ENCODE data around the gene TBCD. TPM values are rescaled to one million over a fixed set of nuclear protein-coding genes. Genes with fewer than 3 reads are reported as not detected.

The TBCD gene
- total RNA-seq, 1 donor from 2014 or later, result 118 TPM

DNA sequence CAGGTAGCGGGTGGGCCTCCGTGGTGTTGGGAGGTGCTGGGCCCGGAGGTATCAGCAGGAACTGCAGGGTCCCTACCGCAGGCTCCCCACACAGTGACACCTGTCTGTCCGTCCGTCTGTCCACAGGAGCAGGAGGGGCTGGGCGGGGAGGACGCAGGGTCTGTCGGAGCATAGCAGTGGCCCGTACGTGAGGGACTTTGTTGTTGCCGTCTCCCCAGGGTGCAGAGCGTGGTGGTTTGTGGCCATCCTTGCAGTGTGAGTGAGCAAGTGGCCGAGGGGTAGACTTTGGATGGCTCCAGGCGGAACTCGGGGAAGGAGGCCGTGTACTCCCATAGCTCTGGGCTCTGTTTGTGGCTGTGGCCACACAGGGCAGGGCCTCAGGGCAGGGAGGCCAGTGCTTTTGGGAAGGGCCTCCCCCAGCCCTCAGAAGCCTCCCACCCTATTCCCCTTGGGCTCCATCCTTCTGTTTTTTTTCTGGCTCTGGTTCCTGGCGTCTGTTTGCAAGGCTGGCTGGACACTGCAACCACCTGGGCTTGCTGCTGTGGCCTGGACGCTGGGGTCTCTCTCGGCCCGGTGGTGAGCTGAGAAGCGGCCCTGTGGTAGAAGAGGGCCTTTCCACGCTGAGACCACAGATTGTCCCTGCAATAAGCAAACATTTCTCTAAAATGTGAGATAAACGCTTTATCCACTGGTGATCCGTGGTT is 128.9 kb downstream of the TBCD start:
- TF ChIP-seq, protein P1, sequence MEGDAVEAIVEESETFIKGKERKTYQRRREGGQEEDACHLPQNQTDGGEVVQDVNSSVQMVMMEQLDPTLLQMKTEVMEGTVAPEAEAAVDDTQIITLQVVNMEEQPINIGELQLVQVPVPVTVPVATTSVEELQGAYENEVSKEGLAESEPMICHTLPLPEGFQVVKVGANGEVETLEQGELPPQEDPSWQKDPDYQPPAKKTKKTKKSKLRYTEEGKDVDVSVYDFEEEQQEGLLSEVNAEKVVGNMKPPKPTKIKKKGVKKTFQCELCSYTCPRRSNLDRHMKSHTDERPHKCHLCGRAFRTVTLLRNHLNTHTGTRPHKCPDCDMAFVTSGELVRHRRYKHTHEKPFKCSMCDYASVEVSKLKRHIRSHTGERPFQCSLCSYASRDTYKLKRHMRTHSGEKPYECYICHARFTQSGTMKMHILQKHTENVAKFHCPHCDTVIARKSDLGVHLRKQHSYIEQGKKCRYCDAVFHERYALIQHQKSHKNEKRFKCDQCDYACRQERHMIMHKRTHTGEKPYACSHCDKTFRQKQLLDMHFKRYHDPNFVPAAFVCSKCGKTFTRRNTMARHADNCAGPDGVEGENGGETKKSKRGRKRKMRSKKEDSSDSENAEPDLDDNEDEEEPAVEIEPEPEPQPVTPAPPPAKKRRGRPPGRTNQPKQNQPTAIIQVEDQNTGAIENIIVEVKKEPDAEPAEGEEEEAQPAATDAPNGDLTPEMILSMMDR (IDR thresholded peaks at IDR 0.05; ENCODE audit: partially characterized antibody, unreplicated experiment), result no peak
- Mint-ChIP-seq H3K27ac (ENCODE audit: unreplicated experiment) (peak overlapping the region; percentile 86), H3K27me3 (ENCODE audit: unreplicated experiment) (peaks cover 14% of the 10 kb centered on the region), H3K4me3 (ENCODE audit: unreplicated experiment) (peak overlapping the region; percentile 52), H3K4me1 (ENCODE audit: low read depth, unreplicated experiment) (peaks cover 52% of the 10 kb centered on the region), H3K36me3 (ENCODE audit: unreplicated experiment) (peaks cover 10% of the 10 kb centered on the region), H3K9me3 (ENCODE audit: unreplicated experiment) (peaks cover 18% of the 10 kb centered on the region)
- DNase-seq, result no peak

DNA sequence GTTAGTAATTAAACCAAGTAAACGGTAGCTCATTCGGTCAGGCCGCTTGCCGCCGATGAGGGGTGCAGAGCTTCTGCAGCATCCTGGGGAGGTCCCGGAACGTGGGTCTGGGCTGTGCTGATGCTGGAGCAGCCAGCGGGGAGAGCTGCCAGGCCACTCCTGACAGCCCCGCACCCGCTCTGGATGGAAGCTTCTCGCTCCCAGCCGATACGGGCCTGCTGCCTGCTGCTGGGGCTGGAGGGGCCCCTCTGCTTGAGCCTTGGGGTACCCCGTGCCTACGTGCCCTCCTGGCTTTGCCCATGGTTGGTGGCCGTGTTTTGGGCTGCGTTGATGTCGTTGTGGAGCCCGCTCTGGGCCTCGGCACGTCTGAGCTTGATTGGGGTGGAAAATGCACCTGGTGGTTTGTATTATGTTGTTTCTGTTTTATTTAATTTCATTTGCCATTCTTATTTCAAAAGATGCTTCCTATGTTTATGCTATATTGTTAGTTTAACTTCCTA is 129.5 kb downstream of the TBCD start:
- TF ChIP-seq, protein P1 (IDR thresholded peaks at IDR 0.05; ENCODE audit: partially characterized antibody, unreplicated experiment), result no peak
- Mint-ChIP-seq H3K27me3 (ENCODE audit: unreplicated experiment) (peaks cover 14% of the 10 kb centered on the region), H3K27ac (ENCODE audit: unreplicated experiment) (peak overlapping the region; percentile 87), H3K4me3 (ENCODE audit: unreplicated experiment) (no peak overlapping the region), H3K4me1 (ENCODE audit: low read depth, unreplicated experiment) (peaks cover 54% of the 10 kb centered on the region), H3K36me3 (ENCODE audit: unreplicated experiment) (peaks cover 10% of the 10 kb centered on the region), H3K9me3 (ENCODE audit: unreplicated experiment) (peaks cover 18% of the 10 kb centered on the region)
- no peak for DNase-seq

DNA sequence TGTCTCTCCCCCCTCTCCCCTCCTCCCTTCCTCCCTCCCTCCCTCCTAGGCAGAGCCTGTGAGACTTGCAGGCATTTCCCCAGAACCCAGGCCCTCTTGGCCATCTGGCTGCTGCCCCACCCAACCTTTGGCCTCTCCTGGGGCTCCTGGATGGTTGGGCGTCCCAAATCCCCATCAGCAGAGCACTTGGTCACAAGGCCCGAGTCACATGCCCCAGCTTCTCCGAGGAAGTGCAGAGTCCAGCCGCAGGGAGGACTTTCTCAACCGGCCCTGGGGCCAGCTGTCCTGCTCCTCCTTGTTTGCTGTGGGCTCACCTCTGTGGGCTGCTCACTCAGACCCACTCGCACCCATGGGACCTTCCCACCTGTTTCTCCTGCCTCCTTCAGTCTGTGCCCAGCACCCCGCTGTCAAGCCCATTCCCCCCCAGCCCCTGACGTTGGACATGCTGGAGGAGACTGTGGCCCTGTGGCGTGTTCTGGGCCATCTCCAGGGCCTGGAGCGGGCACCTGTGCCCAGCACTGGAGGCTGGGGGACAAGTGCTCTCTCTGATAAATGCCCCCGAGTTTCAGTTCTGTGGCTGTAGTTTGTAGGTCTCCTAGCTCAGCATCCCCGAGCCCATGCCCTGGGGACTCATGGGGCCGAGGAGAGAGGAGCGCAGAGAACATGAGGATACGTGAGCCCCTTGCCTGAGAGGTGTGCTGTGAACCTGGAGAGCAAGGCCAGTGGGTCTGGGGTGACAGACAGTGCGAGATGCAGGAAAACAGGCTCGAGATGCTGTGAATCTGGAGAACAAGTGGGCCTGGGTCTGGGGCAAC is 130.2 kb downstream of the TBCD start:
- Mint-ChIP-seq H3K27ac (ENCODE audit: unreplicated experiment) (peak overlapping the region; percentile 87), H3K9me3 (ENCODE audit: unreplicated experiment) (peaks cover 20% of the 10 kb centered on the region), H3K4me3 (ENCODE audit: unreplicated experiment) (peak overlapping the region; percentile 36), H3K4me1 (ENCODE audit: low read depth, unreplicated experiment) (peaks cover 54% of the 10 kb centered on the region), H3K36me3 (ENCODE audit: unreplicated experiment) (peaks cover 10% of the 10 kb centered on the region), H3K27me3 (ENCODE audit: unreplicated experiment) (peaks cover 15% of the 10 kb centered on the region)
- TF ChIP-seq, protein P1 (IDR thresholded peaks at IDR 0.05; ENCODE audit: partially characterized antibody, unreplicated experiment), result no peak
- DNase-seq, result no peak

DNA sequence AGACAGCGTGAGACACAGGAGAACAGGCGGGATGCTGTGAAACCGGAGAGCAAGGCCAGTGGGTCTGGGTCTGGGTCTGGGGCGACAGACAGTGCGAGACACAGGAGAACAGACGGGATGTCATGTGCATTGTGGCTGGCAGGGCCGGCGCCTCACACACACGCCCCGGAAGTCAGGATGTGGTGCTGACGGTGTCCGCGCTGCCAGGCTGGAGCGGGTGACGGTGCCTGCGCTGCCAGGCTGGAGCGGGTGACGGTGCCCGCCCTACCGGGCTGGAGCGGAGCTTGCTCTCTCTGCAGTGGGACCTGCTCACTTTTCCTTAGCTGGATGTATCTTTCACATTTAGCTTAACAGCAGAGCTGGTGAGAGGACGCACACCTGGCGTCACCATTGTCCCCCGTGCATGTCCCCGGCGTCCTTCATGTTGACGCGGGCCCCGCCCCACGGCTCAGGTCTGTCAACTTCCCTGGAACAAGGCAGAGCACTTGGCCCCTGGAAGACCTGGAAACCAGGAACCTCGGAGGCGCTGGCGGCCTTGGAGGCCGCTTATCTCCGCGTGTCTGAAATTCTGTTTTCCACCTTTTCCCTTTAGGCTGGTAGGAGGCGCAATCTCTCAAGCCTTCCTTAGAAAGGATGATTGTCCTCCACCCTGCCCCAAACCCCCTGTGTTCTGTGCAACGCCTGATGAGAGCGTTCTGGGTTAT is 131.0 kb downstream of the TBCD start:
- peaks cover 20% of the 10 kb centered on the region for H3K27me3 Mint-ChIP-seq (ENCODE audit: unreplicated experiment)
- TF ChIP-seq, protein P1 (IDR thresholded peaks at IDR 0.05; ENCODE audit: partially characterized antibody, unreplicated experiment), result no peak
- peak overlapping the region; percentile 87 for H3K27ac Mint-ChIP-seq (ENCODE audit: unreplicated experiment)
- peaks cover 25% of the 10 kb centered on the region for H3K9me3 Mint-ChIP-seq (ENCODE audit: unreplicated experiment)
- H3K4me3 Mint-ChIP-seq (ENCODE audit: unreplicated experiment), result peak overlapping the region; percentile 36
- H3K4me1 Mint-ChIP-seq (ENCODE audit: low read depth, unreplicated experiment), result peaks cover 62% of the 10 kb centered on the region
- peaks cover 14% of the 10 kb centered on the region for H3K36me3 Mint-ChIP-seq (ENCODE audit: unreplicated experiment)
- DNase-seq, result peak; percentile 17

Data from glutamatergic neuron (in vitro differentiated cells).